Prostate gland (tissue), 2 donors: ENCODE measurements around the gene CFAP46. TPM values are rescaled to one million over a fixed set of nuclear protein-coding genes. Genes with fewer than 3 reads are reported as not detected.
"Not testable (repeated sequence)": the region's sequence is repeated elsewhere in the genome, so short reads cannot be mapped to it uniquely, and the experiment has no call there.

Experiments
- DNase-seq: peaks from one replicate; pipeline ENCODE4 v3.0.0-alpha.2; 2019; ENCODE audit warnings: low spot score
- H3K27ac ChIP-seq, 2 donors: fragments of 200-600 bp; sonication (generic); 2 replicates each; pipeline ENCODE4 v1.5.1; 2017 to 2019
- H3K27me3 ChIP-seq: fragments of 200-600 bp; sonication (generic); replicated peaks from 2 replicates; pipeline ENCODE4 v1.5.1; 2019; ENCODE audit not compliant: insufficient read depth
- H3K36me3 ChIP-seq, 2 donors: fragments of 200-600 bp; sonication (generic); 1 replicate in 1 of 2; 2 replicates in 1 of 2; pipeline versions ENCODE4 v1.5.1 to v1.8.1; 2017 to 2019
- H3K4me1 ChIP-seq: fragments of 200-600 bp; sonication (generic); replicated peaks from 2 replicates; pipeline ENCODE4 v1.5.1; 2019
- H3K4me3 ChIP-seq, 2 donors: fragments of 200-600 bp; sonication (generic); 2 replicates each; pipeline ENCODE4 v1.5.1; 2017 to 2019
- H3K9me3 ChIP-seq: fragments of 200-600 bp; sonication (generic); 2 replicates; pipeline ENCODE4 v1.5.1; 2017
- CTCF ChIP-seq, 4 experiments: fragments of 200-600 bp in 2 of 4; fragments of 450-650 bp in 2 of 4; sonication (generic) in 2 of 4; IDR thresholded peaks; 1 replicate in 3 of 4; 2 replicates in 1 of 4; pipeline ENCODE4 v1.5.1; 2016 to 2019; ENCODE audit warnings: antibody characterized with exemption in 4 of 4, mild to moderate bottlenecking in 2 of 4, moderate library complexity in 2 of 4
- POLR2A ChIP-seq: fragments of 450-650 bp; IDR thresholded peaks from one replicate; pipeline ENCODE4 v1.6.1; 2016; ENCODE audit warnings: antibody characterized with exemption, mild to moderate bottlenecking
- POLR2AphosphoS5 ChIP-seq: sonication (generic); formaldehyde crosslinking; IDR thresholded peaks from one replicate; pipeline ENCODE4 v1.6.1; 2017; ENCODE audit warnings: antibody characterized with exemption
- WGBS: methylation state at CpG from one replicate; pipeline ENCODE4 v1.1.5; 2018; 5-methylcytosine and 5-hydroxymethylcytosine counted together
- intact Hi-C: fragments of 100-400 bp; cut with DNase I; formaldehyde crosslinking; loops from one replicate; pipeline ENCODE4 v1.14.2; 2022
- total RNA-seq, 2 donors: library from RNA; depleted of rRNA; stranded (reverse); fragments of >200 nt; gene quantifications; one replicate each; pipeline ENCODE4 v1.1.0, GENCODE V29; 2016

Gene CFAP46
- total RNA-seq, 2 donors from 2014 or later, result 1.4 to 9.3 TPM

GRCh38 chr10:132904814-132905649 is 37.3 kb downstream of the CFAP46 start:
- no peak overlapping the region for H3K4me3 ChIP-seq
- no peak for TF ChIP-seq POLR2AphosphoS5
- TF ChIP-seq CTCF (IDR thresholded peaks at IDR 0.05), result no peak
- no peak for TF ChIP-seq POLR2A
- no peaks in the 10 kb centered on the region for H3K36me3 ChIP-seq
- DNase-seq, result no peak
- no peaks in the 10 kb centered on the region for H3K9me3 ChIP-seq
- 85% methylated on average over 21 of the region's 21 CpGs for WGBS
- intact Hi-C loops, result no loop called here
- no peaks in the 10 kb centered on the region for H3K27me3 ChIP-seq
- no peak overlapping the region for H3K27ac ChIP-seq
- H3K4me1 ChIP-seq, result no peaks in the 10 kb centered on the region

GRCh38 chr10:132904181-132904813 is 38.1 kb downstream of the CFAP46 start:
- Histone ChIP-seq H3K9me3 (no peaks in the 10 kb centered on the region), H3K4me3 (no peak overlapping the region), H3K27ac (no peak overlapping the region), H3K36me3 (no peaks in the 10 kb centered on the region), H3K27me3 (no peaks in the 10 kb centered on the region), H3K4me1 (no peaks in the 10 kb centered on the region)
- TF ChIP-seq POLR2A (no peak), CTCF (IDR thresholded peaks at IDR 0.05) (peak in 3 of 4 experiments; percentile 42 to 61 (median 56)), POLR2AphosphoS5 (no peak)
- DNase-seq, result no peak
- intact Hi-C loops, result no loop called here
- WGBS, result 34% methylated on average over 15 of the region's 15 CpGs

- H3K9me3 ChIP-seq, H3K27ac ChIP-seq, H3K4me3 ChIP-seq, H3K4me1 ChIP-seq, H3K27me3 ChIP-seq, DNase-seq, H3K36me3 ChIP-seq, intact Hi-C loops: not testable (repeated sequence)
- WGBS, result 90% methylated on average over 19 of the region's 19 CpGs
Observed at GRCh38 chr10:132902656-132903575, 39.5 kb downstream of the CFAP46 start.

- 96% methylated on average over 7 of the region's 7 CpGs for WGBS
- Histone ChIP-seq H3K4me3 (no peak overlapping the region), H3K27me3 (no peaks in the 10 kb centered on the region), H3K4me1 (no peaks in the 10 kb centered on the region), H3K27ac (no peak overlapping the region), H3K9me3 (no peaks in the 10 kb centered on the region), H3K36me3 (no peaks in the 10 kb centered on the region)
- intact Hi-C loops, result no loop called here
- no peak for DNase-seq
- TF ChIP-seq POLR2AphosphoS5 (no peak), POLR2A (no peak), CTCF (IDR thresholded peaks at IDR 0.05) (no peak)
Observed at GRCh38 chr10:132901351-132901750, 41.0 kb downstream of the CFAP46 start.

- intact Hi-C loops, result no loop called here
- no peak overlapping the region for H3K27ac ChIP-seq
- no peaks in the 10 kb centered on the region for H3K36me3 ChIP-seq
- 90% methylated on average over 14 of the region's 14 CpGs for WGBS
- H3K4me3 ChIP-seq, result no peak overlapping the region
- no peak for DNase-seq
- H3K4me1 ChIP-seq, result no peaks in the 10 kb centered on the region
- H3K9me3 ChIP-seq, result no peaks in the 10 kb centered on the region
- TF ChIP-seq POLR2A (no peak), CTCF (IDR thresholded peaks at IDR 0.05) (no peak), POLR2AphosphoS5 (no peak)
- no peaks in the 10 kb centered on the region for H3K27me3 ChIP-seq
Observed at GRCh38 chr10:132900211-132900756, 42.1 kb downstream of the CFAP46 start.
